HepG2 (cell line): Measurements from ENCODE around the gene CACNB4. TPM values are rescaled to one million over a fixed set of nuclear protein-coding genes. Genes with fewer than 3 reads are reported as not detected.

Source experiments
- AKAP8 ChIP-seq: sonication (generic); formaldehyde crosslinking; IDR thresholded peaks from 2 replicates; pipeline ENCODE4 v1.5.1; 2020; ENCODE audit warnings: mild to moderate bottlenecking, missing genetic modification reagents
- CREM ChIP-seq, 2 experiments: sonication (generic) in 1 of 2; formaldehyde crosslinking in 1 of 2; IDR thresholded peaks; 2 replicates each; pipeline versions ENCODE4 v1.4.0 to v1.6.1; 2016 to 2020; ENCODE audit warnings: antibody characterized with exemption in 1 of 2, mild to moderate bottlenecking in 1 of 2, missing genetic modification reagents in 1 of 2
- EZH2 ChIP-seq: conservative IDR thresholded peaks from 2 replicates; pipeline ENCODE4 v1.6.1; 2012; ENCODE audit warnings: mild to moderate bottlenecking, low read depth, low read length, moderate library complexity
- MTA1 ChIP-seq: sonication (generic); formaldehyde crosslinking; IDR thresholded peaks from 2 replicates; pipeline ENCODE4 v1.4.0; 2020; ENCODE audit warnings: missing genetic modification reagents, mild to moderate bottlenecking, borderline replicate concordance
- SUZ12 ChIP-seq: fragments of 150-350 bp; IDR thresholded peaks from 2 replicates; pipeline ENCODE4 v1.6.1; 2014; ENCODE audit warnings: low read depth, low read length
- TFDP1 ChIP-seq: IDR thresholded peaks from 2 replicates; pipeline ENCODE4 v1.6.1; 2016; ENCODE audit warnings: missing compliant biosample characterization, missing genetic modification reagents, borderline replicate concordance
- THAP8 ChIP-seq: sonication (generic); formaldehyde crosslinking; IDR thresholded peaks from 2 replicates; pipeline ENCODE4 v1.5.1; 2020; ENCODE audit warnings: missing genetic modification reagents, mild to moderate bottlenecking, borderline replicate concordance
- ZBTB4 ChIP-seq: sonication (generic); formaldehyde crosslinking; IDR thresholded peaks from 2 replicates; pipeline ENCODE4 v1.4.0; 2020; ENCODE audit warnings: missing genetic modification reagents, mild to moderate bottlenecking, borderline replicate concordance
- ZNF83 ChIP-seq: sonication (generic); formaldehyde crosslinking; IDR thresholded peaks from 2 replicates; pipeline ENCODE4 v1.4.0; 2020; ENCODE audit warnings: missing genetic modification reagents, mild to moderate bottlenecking, borderline replicate concordance
- ZNF883 ChIP-seq: sonication (generic); formaldehyde crosslinking; IDR thresholded peaks from 2 replicates; pipeline ENCODE4 v1.5.1; 2020; ENCODE audit warnings: mild to moderate bottlenecking, missing genetic modification reagents; ENCODE audit errors: not compliant biosample characterization
- ZSCAN29 ChIP-seq: sonication (generic); formaldehyde crosslinking; conservative IDR thresholded peaks from 2 replicates; pipeline ENCODE4 v1.4.0; 2020; ENCODE audit warnings: mild to moderate bottlenecking, missing genetic modification reagents
- polyA plus RNA-seq, 8 experiments: library from polyadenylated mRNA; depleted of rRNA in 3 of 8; stranded (reverse) in 7 of 8; unstranded in 1 of 8; fragments of >200 nt; fragmentation: Illumina TruSeq in 4 of 8; extraction: Trizol in 4 of 8; gene quantifications; 2 replicates each; pipeline versions ENCODE4 v1.2.1 to v1.2.3, GENCODE V29; 2011 to 2016; ENCODE audit warnings: low read depth in 4 of 8, missing spikeins in 1 of 8, mixed read lengths in 1 of 8; ENCODE audit not compliant: insufficient read depth in 1 of 8
- total RNA-seq, 5 experiments: library from RNA; depleted of rRNA; stranded (reverse); fragments of >200 nt; fragmentation: Illumina TruSeq; extraction: Trizol; gene quantifications; 2 replicates each; pipeline ENCODE4 v1.2.3, GENCODE V29; 2016; ENCODE audit warnings: low read depth in 1 of 5
- TF ChIP-seq, protein P1 (sequence below): sonication (generic); formaldehyde crosslinking; conservative IDR thresholded peaks from 2 replicates; pipeline ENCODE4 v1.8.1; 2023; ENCODE audit warnings: missing genetic modification reagents

Gene CACNB4
- total and polyA plus RNA-seq, 2 of the 13 experiments (the other 11 are each of a cell fraction or from before 2014, with no cell fraction given) = 5.1 to 14.3 TPM

DNA sequence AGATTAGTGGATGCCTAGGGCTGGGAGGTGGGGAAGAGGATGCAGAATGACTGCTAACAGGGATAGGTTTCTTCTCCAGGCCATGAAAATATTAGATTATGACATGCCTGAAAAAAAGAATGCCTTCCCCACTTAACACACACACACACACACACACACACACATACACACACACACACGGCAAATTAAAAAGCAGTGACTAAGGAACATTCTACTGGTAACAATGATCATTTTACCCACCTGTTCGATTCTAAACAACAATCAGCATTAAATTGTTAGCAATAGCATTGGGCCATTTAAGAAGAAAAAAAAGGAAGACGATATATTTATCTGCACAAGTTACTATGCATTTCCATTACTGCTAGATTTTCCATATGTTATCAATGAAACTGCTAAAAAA is 10.8 kb downstream of the CACNB4 start (continued):
- TF ChIP-seq ZBTB4 (CRISPR knock-in tag) (no peak), EZH2 (no peak), CREM (IDR thresholded peaks at IDR 0.05) (no peak), CREM (CRISPR knock-in tag; IDR thresholded peaks at IDR 0.05) (no peak), THAP8 (CRISPR knock-in tag) (no peak), ZSCAN29 (CRISPR knock-in tag) (no peak), ZNF883 (CRISPR knock-in tag) (no peak), MTA1 (CRISPR knock-in tag) (no peak), TFDP1 (CRISPR knock-in tag) (no peak), AKAP8 (no peak), SUZ12 (no peak), ZNF83 (CRISPR knock-in tag) (no peak)
- TF ChIP-seq, protein P1, sequence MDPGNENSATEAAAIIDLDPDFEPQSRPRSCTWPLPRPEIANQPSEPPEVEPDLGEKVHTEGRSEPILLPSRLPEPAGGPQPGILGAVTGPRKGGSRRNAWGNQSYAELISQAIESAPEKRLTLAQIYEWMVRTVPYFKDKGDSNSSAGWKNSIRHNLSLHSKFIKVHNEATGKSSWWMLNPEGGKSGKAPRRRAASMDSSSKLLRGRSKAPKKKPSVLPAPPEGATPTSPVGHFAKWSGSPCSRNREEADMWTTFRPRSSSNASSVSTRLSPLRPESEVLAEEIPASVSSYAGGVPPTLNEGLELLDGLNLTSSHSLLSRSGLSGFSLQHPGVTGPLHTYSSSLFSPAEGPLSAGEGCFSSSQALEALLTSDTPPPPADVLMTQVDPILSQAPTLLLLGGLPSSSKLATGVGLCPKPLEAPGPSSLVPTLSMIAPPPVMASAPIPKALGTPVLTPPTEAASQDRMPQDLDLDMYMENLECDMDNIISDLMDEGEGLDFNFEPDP (CRISPR knock-in tag) = no peak
